CD4-positive, alpha-beta T cell treated with Interleukin-15 for 1 hour (primary cell): ENCODE results near the gene GPR139.

Source experiments
- DNase-seq: peaks from one replicate; pipeline ENCODE4 v3.0.0-alpha.2; 2020

The GPR139 gene

GRCh38 chr16:20051611-20052010 lies 22.1 kb downstream of the GPR139 start:
- DNase-seq: no peak

GRCh38 chr16:20051147-20051546 lies 22.5 kb downstream of the GPR139 start:
- DNase-seq: no peak

- no peak for DNase-seq
Observed at GRCh38 chr16:20049831-20050230, 23.9 kb downstream of the GPR139 start.

GRCh38 chr16:20045886-20046285 lies 27.8 kb downstream of the GPR139 start:
- no peak for DNase-seq

GRCh38 chr16:20042848-20043247 lies 30.8 kb downstream of the GPR139 start:
- DNase-seq: no peak

GRCh38 chr16:20041924-20042596 lies 31.6 kb downstream of the GPR139 start:
- no peak for DNase-seq

- DNase-seq: no peak
Observed at GRCh38 chr16:20040011-20040410, 33.7 kb downstream of the GPR139 start.

- no peak for DNase-seq
Observed at GRCh38 chr16:20029611-20030010, 44.1 kb downstream of the GPR139 start.

GRCh38 chr16:20026361-20027072 lies 47.2 kb downstream of the GPR139 start:
- no peak for DNase-seq

- DNase-seq: no peak
Observed at GRCh38 chr16:20023190-20023589, 50.5 kb downstream of the GPR139 start.

- DNase-seq: no peak
Observed at GRCh38 chr16:20020976-20021375, 52.7 kb downstream of the GPR139 start.

GRCh38 chr16:20020083-20020482 lies 53.6 kb downstream of the GPR139 start:
- DNase-seq: no peak

GRCh38 chr16:20016234-20016633 lies 57.5 kb downstream of the GPR139 start:
- DNase-seq: no peak

GRCh38 chr16:20004931-20005330 lies 68.8 kb downstream of the GPR139 start:
- DNase-seq: no peak

GRCh38 chr16:20002936-20003335 lies 70.8 kb downstream of the GPR139 start:
- DNase-seq: no peak

GRCh38 chr16:20001856-20002707 lies 71.6 kb downstream of the GPR139 start:
- no peak for DNase-seq

- DNase-seq: no peak
Observed at GRCh38 chr16:19997734-19998133, 76.0 kb downstream of the GPR139 start.

- no peak for DNase-seq
Observed at GRCh38 chr16:19997264-19997663, 76.4 kb downstream of the GPR139 start.

- no peak for DNase-seq
Observed at GRCh38 chr16:19994466-19995170, 79.1 kb downstream of the GPR139 start.

- no peak for DNase-seq
Observed at GRCh38 chr16:19991614-19992013, 82.1 kb downstream of the GPR139 start.

- DNase-seq: no peak
Observed at GRCh38 chr16:19984135-19984534, 89.6 kb downstream of the GPR139 start.
